Esophagus squamous epithelium (tissue), 4 donors: Measurements from ENCODE around the gene CALN1.

ENCODE experiments used
- CTCF ChIP-seq, 6 experiments: fragments of 450-650 bp in 4 of 6; fragments of 200-600 bp in 2 of 6; sonication (generic) in 2 of 6; IDR thresholded peaks; one replicate each; pipeline ENCODE4 v1.5.1; 2016 to 2019; ENCODE audit warnings: antibody characterized with exemption in 6 of 6, mild to moderate bottlenecking in 4 of 6, moderate library complexity in 4 of 6
- POLR2A ChIP-seq, 4 donors: fragments of 450-650 bp; IDR thresholded peaks; one replicate each; pipeline ENCODE4 v1.6.1; 2017; ENCODE audit warnings: antibody characterized with exemption in 4 of 4, mild to moderate bottlenecking in 4 of 4, moderate library complexity in 3 of 4

DNA sequence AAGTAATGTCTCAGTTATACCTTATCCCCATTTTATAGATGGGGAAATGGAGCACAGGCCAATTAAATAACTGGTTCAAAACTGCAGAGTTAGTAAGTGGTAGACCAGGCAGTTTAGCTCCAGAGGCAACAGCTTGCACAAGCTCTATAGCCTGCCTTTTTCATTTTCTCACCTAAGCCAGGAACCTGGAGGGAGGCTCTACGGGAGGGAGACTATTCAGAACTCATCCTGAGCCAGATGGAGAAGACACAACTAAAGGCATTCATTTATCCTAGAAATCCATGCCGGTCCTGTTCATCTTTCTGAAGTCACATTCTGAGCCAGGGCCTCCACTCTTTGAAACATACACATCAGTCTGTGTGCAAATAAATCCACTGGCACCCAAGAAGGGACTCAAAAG lies 103.2 kb downstream of the CALN1 start:
- TF ChIP-seq CTCF (IDR thresholded peaks at IDR 0.05) (no peak), POLR2A (IDR thresholded peaks at IDR 0.05) (no peak)
